AG10803 (cell line): Measurements from ENCODE around the gene KLHL17.

ENCODE experiments used
- DNase-seq: peaks from one replicate; pipeline ENCODE4 v3.0.0; 2010; ENCODE audit warnings: low read depth
- H3K4me3 ChIP-seq: 2 replicates; pipeline ENCODE4 v1.5.1; 2011; ENCODE audit warnings: mild to moderate bottlenecking, low read length, control low read depth
- CTCF ChIP-seq: conservative IDR thresholded peaks from 2 replicates; pipeline ENCODE4 v1.5.1; 2011; ENCODE audit warnings: mild to moderate bottlenecking, low read length, control low read depth, inconsistent platforms

The KLHL17 gene

GRCh38 chr1:979744-980072, 19.3 kb downstream of the KLHL17 start:
- no peak for TF ChIP-seq CTCF
- H3K4me3 ChIP-seq = no peak overlapping the region
- no peak for DNase-seq

DNA sequence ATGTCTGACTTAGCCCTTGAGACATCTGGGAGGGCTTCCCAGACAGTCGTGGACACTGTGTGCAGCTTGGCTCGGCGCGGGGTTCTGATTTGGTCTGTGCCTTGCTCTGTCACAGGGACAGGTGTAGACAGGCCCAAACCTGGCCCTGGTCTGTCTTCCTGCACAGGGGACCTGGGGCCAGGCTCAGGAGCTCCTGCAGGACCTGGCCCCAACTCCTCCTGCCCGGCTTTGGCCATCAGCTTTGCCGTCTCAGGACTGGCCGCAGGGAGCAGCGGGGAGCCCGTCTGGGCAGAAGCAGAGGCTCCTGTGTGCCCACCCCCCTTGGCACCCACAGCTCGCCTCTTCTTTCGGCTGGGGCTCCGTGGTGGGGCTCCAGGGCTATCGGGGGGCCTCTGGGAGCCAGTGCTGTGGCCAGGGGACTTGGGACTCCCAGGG, 19.8 kb downstream of the KLHL17 start:
- no peak for TF ChIP-seq CTCF
- H3K4me3 ChIP-seq = no peak overlapping the region
- DNase-seq = no peak

DNA sequence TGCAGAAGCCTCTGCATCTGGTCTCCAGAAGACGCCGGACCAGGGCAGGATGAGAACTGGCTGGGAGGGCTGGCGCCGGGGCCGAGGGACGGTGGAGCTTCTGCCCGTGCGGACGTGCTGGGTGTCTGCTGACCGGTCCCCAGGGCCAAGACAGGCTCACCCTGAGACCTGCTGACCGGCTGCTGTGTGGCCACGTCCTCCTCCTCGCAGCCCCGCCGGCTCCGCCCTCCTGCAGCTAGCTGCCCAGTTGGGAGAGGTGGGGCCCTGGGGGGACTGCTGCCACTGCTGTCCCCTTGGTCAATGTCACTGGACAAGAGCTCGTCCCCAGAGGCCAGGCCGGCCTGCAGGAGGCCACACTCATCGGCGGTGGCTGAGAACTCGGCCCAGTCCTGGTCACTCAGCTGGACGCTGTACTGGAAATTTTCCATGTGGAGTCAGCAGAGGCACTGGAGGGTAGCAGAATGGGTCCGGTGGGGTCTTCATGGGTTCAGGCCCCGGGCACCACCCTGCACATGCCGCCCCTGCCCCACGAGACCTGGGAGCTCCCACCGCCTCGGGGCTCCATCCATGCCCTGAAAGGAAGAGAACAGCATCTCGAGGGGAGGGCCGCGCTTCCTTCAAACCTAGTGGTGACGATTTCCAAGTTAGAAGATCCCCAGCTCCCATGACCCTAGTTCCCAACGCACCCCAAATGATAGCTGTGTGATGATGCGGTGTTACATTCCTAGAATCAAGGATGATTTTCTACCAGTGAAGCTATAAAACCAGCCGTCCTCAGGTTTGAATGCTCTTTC, 20.4 kb downstream of the KLHL17 start:
- DNase-seq = no peak
- no peak overlapping the region for H3K4me3 ChIP-seq
- TF ChIP-seq CTCF = no peak

DNA sequence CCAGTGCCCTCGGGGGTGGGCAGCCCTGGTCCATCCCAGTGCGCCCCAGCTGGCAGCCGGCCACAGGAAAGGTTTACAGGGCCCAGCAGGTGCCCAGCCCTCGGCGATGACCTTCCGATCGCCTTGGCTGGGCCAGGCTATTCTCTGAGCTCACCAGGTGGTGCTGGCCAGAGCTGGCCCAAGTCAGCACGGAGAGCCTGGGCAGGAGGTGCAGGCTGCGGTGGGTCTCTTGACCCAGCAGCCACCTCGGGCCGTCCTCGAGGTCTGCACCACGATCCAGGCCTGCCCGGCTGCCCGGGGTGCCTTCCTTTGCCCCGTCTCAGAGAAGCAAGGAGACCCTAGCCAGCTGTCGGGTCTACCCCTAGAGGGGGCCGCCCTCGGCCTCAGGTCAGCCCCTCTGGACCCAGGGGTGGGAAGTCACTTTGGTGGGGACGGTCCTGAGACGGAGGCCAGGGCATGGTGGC, 21.1 kb downstream of the KLHL17 start:
- H3K4me3 ChIP-seq = no peak overlapping the region
- TF ChIP-seq CTCF = no peak
- DNase-seq = no peak

GRCh38 chr1:981955-982558, 21.7 kb downstream of the KLHL17 start, which contains the start of gene PERM1:
Gene PERM1 (minus strand): TSS chr1:982093. CDS start chr1:981029, 1,064 bp downstream.
- no peak within 1 kb of the TSS for H3K4me3 ChIP-seq
- DNase-seq = no peak
- TF ChIP-seq CTCF = no peak

GRCh38 chr1:982765-983436, 22.5 kb downstream of the KLHL17 start:
- DNase-seq = no peak
- no peak for TF ChIP-seq CTCF
- H3K4me3 ChIP-seq = no peak overlapping the region
